Measurements from ENCODE around the gene F11R.
A peak's percentile ranks its signal among the peaks of the same experiment; 100 is the strongest.
"Not testable (repeated sequence)": the region's sequence is repeated elsewhere in the genome, so short reads cannot be mapped to it uniquely, and the experiment has no call there.

F11R gene

DNA sequence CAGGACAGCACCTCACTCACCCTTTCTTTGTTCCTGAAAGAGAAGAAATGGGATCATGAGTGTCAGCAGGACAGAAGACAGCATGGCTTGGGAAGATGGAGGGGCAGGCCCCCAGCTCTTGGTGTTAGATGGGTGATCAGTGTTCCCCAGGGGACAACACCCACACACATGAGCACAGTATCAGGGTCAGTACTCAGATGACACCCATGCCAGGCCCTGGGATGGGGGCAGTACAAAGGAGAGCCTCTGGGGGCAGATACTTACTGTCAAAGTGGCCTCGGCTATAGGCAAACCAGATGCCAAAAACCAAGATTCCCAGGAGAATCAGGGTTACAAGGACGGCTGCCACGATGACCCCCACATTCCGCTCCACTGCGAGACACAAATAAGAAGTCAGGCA is 21.6 kb downstream of the F11R start:
- TF ChIP-seq, protein P1, sequence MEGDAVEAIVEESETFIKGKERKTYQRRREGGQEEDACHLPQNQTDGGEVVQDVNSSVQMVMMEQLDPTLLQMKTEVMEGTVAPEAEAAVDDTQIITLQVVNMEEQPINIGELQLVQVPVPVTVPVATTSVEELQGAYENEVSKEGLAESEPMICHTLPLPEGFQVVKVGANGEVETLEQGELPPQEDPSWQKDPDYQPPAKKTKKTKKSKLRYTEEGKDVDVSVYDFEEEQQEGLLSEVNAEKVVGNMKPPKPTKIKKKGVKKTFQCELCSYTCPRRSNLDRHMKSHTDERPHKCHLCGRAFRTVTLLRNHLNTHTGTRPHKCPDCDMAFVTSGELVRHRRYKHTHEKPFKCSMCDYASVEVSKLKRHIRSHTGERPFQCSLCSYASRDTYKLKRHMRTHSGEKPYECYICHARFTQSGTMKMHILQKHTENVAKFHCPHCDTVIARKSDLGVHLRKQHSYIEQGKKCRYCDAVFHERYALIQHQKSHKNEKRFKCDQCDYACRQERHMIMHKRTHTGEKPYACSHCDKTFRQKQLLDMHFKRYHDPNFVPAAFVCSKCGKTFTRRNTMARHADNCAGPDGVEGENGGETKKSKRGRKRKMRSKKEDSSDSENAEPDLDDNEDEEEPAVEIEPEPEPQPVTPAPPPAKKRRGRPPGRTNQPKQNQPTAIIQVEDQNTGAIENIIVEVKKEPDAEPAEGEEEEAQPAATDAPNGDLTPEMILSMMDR (IDR thresholded peaks at IDR 0.05; ENCODE audit: extremely low read depth, insufficient read depth, missing control alignments), result no peak
- in situ Hi-C loops (cut with MboI; ENCODE audit: low pct_unique_long_range_greater_than_20kb, low sequenced_read_pairs, unreplicated experiment), result no loop called here
- DNase-seq (ENCODE audit: low spot score), result no peak

DNA sequence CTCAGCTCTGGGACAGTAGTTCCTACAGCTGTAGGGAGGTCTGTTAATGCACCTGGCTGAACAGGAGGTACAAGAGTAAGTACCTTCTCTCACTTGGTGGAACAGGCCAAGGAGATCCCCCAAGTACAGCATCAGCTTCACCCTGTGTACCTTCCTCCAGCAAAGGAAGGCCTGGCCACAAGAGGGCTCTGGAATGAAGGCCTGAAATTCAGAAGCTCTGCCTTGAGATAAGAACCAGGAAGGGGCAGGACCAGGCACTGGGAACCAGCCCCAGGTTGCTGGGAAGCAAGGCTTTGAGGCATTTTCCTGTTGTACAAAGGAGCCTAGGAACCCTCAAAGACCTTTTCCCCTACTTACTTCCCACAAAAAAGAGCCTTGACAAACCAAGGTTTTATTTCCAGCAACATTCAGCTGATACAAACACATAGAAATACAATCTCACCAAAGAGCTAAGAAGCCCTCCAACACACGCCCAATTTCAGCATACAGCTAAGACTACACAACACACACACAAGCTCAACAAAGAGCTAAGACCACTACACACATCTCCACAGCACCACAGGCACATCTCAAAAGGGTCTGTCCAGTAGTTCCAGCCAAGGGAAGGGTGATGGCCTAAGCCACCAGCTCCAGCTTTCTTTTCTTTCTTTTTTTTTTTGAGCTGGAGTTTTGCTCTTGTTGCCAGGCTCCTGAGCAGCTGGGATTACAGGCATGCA is 23.5 kb downstream of the F11R start:
- in situ Hi-C loops (cut with MboI; ENCODE audit: low pct_unique_long_range_greater_than_20kb, low sequenced_read_pairs, unreplicated experiment), result no loop called here
- DNase-seq (ENCODE audit: low spot score), result peak; percentile 62

DNA sequence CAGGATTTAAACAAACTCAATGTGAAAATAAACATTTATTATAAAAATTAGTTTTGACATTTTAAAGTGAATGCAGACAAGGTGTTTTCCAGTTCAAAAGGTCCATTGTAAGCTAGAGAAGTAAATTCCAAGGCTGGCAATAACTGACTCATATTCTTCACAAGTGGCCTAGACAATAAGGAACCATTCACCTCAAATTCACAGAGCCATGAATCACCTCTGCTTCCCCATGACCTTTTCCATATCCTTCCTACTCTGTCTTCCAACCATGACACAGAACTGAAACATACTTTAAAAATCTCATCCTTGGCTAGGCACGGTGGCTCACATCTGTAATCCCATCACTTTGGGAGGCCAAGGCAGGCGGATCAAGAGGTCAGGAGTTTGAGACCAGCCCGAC is 24.8 kb downstream of the F11R start:
- in situ Hi-C loops (cut with MboI; ENCODE audit: low pct_unique_long_range_greater_than_20kb, low sequenced_read_pairs, unreplicated experiment), result no loop called here
- TF ChIP-seq, protein P1 (IDR thresholded peaks at IDR 0.05; ENCODE audit: extremely low read depth, insufficient read depth, missing control alignments), result no peak
- DNase-seq (ENCODE audit: low spot score), result no peak

More for the DNA sequence above, 23.5 kb downstream of the F11R start:
- TF ChIP-seq, protein P1 (IDR thresholded peaks at IDR 0.05; ENCODE audit: extremely low read depth, insufficient read depth, missing control alignments), result peak; percentile 73

DNA sequence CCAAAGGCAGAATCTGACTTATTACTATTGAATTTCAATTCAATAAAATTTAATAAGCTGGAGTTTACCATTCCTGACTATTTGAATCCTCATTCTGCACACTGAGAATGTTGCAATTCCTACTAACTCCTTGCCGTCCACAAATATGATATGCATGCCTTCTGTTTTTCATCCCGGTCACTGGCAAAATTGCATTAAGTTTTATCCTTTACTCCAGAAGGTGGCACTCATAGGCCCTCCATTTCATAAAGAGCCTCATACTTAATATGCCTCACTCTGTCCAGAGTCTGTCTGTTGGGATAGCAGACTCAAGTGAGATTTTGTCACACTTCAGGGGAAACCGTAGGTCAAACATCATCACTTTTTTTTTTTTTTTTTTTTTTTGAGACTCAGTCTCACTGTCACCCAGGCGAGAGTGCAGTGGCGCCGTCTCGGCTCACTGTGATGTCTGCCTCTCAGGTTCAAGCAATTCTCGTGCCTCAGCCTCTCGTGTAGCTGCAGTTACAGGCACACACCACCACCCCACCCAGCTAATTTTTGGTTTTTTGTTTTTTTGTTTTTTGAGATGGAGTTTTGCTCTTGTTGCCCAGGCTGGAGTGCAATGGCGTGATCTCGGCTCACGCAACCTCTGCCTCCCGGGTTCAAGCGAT is 27.3 kb downstream of the F11R start:
- in situ Hi-C loops (cut with MboI; ENCODE audit: low pct_unique_long_range_greater_than_20kb, low sequenced_read_pairs, unreplicated experiment), result no loop called here
- DNase-seq (ENCODE audit: low spot score), result no peak
- TF ChIP-seq, protein P1 (IDR thresholded peaks at IDR 0.05; ENCODE audit: extremely low read depth, insufficient read depth, missing control alignments), result peak; percentile 37

DNA sequence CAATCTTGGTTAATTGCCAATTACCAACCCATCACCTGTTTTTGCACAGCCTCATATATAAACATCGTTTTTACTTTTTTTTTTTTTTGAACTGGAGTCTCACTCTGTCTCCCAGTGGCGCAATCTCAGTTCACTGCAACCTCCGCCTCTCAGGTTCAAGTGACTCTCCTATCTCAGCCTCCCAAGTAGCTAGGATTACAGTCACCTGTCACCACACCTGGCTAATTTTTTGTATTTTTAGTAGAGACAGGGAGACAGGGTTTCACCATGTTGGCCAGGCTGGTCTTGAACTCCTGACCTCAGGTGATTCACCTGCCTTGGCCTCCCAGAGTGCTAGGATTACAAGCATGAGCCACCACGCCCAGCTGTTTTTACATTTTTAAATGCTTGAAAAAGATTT is 28.9 kb downstream of the F11R start:
- DNase-seq (ENCODE audit: low spot score); in situ Hi-C loops (cut with MboI; ENCODE audit: low pct_unique_long_range_greater_than_20kb, low sequenced_read_pairs, unreplicated experiment): not testable (repeated sequence)

DNA sequence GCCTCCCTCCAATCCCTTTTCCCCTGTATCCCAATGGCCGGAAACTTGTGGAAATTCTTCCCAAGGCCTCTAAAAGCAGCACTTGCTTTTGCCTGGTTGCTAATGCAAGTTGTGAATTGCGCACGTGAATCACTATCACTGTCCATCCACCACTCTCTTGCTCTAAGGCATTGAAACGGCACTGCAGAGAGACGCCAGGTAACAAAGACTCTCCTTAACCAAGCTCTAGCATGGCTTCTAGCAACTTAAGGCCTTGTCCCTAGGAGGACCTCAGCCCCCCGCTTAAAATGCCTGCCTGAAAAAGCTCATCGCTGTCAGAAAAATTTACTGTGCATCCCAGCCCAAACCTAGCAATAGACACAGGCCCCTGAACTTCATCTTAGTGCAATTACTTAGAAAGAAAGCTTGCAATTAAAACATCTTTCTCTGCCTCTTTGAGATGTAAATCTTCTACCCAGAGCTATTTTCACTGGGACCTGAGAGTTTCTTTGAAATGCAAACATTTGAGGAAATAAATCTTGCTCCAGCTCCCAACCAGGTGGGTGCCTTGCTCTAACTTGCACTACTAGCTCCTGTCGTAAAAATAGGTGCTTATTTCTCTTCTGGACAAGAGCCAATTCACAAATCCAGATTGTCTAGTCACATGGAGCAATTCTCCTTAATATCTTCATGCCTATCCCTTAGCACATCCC is 33.4 kb downstream of the F11R start:
- TF ChIP-seq, protein P1 (IDR thresholded peaks at IDR 0.05; ENCODE audit: extremely low read depth, insufficient read depth, missing control alignments), result no peak
- in situ Hi-C loops (cut with MboI; ENCODE audit: low pct_unique_long_range_greater_than_20kb, low sequenced_read_pairs, unreplicated experiment), result no loop called here
- no peak for DNase-seq (ENCODE audit: low spot score)

DNA sequence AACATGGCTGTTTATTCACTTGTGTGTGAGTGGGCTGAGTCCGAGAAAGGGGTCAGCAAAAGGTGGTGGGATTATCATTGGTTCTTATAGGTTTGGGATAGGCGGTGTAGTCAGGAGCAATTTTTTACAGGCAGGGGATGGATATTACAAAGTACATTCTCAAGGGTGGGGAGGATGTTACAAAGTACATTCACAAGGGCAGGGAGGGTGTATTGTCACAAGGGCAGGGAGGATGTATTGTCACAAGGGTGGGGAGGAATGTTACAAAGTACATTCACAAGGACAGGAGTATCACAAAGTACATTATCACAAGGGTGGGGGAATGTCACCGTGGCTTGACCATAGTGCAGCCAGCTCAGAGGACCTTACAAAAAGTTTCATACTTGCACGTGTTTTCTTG is 35.2 kb downstream of the F11R start:
- no peak for DNase-seq (ENCODE audit: low spot score)
- in situ Hi-C loops (cut with MboI; ENCODE audit: low pct_unique_long_range_greater_than_20kb, low sequenced_read_pairs, unreplicated experiment), result no loop called here
- TF ChIP-seq, protein P1 (IDR thresholded peaks at IDR 0.05; ENCODE audit: extremely low read depth, insufficient read depth, missing control alignments), result no peak

Measured in GM13977 (cell line).